Measurements from ENCODE around the gene PRR36.
"Not testable (repeated sequence)": the region's sequence is repeated elsewhere in the genome, so short reads cannot be mapped to it uniquely, and the experiment has no call there.

PRR36 gene

DNA sequence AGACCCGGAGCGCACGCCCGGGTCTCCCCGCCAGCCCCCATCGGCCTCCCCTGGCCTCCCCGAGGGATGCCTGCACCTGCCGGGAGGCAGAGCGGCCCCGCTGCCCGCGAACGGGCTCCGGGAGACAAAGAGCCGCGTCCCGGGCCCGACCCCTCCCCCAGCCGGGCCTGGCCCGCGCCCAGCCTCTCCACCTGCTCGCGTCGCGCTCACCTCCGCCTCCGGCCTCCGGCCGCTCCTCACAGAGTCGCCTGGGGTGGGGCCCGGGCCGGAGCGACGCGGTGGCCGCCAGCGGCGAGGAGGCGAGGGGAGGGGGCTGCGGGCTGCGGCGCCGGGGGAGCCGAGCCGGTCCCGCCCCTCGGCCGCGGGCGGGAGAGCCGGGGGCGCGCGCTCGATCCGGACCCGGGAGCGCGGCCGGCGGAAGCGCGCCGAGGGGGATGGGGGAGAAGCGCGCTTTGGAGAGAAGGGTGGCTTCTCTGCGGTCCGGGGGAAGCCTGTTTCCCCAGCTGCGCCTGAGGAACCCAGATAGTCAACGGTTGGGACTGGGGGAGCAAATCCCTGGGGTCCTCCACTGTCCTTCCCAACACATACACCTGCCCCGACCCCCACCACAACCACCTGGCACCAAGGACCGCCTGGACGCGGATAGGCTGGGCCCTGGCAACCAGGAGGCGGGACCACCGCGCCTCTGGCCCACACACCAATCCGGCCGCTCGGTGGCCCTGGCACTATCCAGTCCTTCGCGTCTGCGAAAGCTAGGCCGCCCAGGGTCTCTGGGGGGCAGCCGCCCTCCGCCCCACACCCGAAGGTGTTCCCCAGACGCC, at the start of gene PRR36:
Gene PRR36 (minus strand): TSS at position 315 of the 821 bp plus-strand sequence. CDS start 701 bp downstream, outside the sequence.
- DNase-seq, result peak; percentile 54

- no peak for DNase-seq
Measured at GRCh38 chr19:7923295-7924191, 49.4 kb upstream of the PRR36 start.

DNA sequence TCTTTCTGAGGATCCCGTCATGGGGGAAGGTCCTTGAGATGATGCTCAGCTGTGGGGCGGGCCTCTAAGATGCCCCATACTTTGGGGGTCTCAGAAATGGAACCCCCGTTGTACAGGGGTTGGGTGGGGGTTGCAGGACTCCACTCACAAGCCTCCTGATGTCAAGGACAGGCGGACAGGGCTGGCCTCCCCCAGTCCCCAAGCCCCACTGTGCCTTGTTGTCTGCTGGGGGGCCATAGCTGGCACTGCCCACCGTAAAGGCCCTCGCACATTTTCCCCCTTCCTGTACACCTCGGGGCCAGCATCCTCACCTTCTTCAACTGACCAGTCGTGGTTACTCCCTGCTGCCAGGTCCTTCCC, 48.6 kb upstream of the PRR36 start:
- no peak for DNase-seq

DNA sequence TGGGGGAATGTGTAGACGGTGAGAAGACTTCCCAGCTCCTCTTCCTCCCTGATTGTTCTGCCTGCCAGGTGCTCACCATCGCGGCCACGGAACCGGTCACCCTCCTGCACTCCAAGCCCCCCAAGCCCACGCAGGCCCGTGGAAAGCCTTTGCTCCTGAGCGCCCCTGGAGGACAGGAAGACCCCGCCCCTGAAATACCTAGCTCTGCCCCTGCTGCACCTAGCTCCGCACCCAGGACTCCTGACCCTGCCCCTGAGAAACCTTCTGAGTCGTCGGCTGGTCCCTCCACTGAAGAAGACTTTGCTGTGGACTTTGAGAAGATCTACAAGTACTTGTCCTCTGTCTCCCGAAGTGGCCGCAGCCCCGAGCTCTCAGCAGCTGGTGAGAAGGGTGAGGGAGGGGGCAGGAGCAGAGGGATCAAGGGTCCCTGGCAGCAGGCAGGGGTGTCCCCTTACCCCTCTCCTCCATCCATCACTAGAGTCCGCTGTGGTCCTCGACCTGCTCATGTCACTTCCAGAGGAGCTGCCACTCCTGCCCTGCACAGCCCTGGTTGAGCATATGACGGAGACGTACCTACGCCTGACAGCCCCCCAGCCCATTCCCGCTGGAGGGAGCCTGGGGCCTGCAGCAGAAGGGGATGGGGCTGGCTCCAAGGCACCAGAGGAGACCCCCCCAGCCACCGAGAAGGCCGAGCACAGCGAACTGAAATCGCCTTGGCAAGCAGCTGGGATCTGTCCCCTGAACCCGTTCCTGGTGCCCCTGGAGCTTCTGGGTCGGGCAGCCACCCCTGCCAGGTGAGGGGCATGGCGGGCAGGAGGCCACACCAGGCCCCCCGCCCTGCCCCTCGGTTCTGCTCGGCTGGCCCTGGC, 48.0 kb upstream of the PRR36 start:
- no peak for DNase-seq

DNA sequence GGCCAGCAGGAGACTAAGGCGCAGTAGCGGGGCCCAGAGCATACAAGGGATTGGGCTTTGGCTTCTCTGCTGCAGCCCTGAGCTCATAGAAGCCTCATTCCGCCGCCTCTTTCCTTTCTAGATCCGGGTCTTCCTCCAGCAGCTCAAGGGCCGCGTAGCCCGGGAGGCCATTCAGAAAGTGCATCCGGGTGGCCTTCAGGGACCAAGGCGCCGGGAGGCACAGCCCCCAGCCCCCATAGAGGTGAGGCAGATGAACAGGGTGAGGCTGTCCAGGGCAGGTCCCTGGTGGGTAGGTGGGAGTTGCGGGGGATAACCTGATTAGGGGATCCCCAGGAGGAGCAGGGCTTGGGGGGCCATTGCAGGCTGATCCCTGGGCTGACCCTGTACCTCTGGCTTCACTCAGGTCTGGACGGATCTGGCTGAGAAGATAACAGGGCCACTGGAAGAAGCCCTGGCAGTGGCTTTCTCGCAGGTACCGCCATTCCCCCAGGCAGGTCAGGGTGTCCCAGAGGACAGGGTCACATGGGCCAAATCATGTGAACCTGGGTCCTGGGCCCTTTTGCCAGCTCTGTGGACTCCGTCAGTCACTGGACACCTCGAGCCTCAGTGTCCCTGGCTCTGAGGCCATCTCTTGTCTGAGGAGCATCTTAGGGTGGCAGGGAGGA, 47.2 kb upstream of the PRR36 start:
- no peak for DNase-seq

GRCh38 chr19:7920519-7921301, 46.5 kb upstream of the PRR36 start:
- DNase-seq, result peak; percentile 72

GRCh38 chr19:7919610-7920518, 45.7 kb upstream of the PRR36 start, which contains the start of gene SNAPC2:
SNAPC2 (plus strand) TSS chr19:7920338; CDS start chr19:7920367, 29 bp downstream.
- peak; percentile 61 for DNase-seq

DNA sequence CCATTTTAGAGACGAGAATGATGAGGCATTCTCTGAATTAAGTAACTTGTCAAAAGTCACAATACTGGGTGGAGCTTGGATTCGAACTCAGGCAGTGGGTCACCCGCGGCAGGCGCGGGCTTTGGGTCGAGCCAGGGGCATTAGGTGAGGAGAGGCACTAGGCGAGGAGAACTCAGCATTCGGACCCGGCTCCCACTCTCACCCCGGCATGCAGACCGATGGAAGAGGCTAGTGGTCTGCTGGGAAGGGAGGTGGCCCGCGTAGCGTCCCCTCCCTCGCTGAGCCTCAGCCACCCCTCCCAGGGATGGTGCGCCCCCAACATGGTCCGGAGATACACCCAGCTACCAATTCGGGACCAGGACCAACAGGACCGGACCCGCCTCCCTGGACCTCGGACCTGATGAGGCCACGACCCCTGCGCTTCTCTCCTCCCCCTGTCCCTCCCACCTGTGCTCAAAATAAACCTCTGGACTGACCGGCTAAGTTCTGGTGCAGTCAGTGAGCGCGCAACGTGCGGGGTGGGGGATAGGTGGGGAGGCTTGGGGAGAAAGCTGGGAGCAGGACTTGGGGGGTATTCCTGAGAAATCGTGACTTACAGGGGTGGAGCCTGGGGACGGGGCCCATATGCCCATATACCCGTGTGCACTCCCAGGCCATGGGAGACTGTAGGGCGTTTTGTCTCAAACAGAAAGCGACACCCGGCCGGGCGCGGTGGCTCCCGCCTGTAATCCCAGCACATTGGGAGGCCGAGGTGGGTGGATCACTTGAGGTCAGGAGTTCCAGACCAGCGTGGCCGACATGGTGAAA, 44.6 kb upstream of the PRR36 start:
- no peak for DNase-seq

DNA sequence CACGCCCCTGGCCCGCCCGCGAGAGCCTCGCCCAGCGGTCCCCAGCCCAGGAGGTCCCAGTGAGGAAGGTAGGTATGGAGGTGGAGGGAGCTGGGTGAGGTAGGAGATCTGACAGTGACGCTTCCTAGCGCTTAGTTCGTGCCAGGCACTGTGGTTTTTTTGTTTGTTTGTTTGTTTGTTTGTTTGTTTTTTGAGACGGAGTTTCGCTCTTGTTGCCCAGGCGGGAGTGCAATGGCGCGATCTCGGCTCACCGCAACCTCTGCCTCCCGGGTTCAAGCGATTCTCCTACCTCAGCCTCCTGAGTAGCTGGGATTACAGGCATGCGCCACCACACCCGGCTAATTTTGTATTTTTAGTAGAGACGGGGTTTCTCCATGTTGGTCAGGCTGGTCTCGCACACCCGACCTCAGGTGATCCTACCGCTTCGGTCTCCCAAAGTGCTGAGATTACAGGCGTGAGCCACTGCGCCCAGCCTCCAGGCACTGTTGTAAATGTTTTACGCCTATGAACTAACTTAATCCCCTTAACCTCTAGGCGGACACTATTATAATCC, 43.9 kb upstream of the PRR36 start:
- not testable (repeated sequence) for DNase-seq

DNA sequence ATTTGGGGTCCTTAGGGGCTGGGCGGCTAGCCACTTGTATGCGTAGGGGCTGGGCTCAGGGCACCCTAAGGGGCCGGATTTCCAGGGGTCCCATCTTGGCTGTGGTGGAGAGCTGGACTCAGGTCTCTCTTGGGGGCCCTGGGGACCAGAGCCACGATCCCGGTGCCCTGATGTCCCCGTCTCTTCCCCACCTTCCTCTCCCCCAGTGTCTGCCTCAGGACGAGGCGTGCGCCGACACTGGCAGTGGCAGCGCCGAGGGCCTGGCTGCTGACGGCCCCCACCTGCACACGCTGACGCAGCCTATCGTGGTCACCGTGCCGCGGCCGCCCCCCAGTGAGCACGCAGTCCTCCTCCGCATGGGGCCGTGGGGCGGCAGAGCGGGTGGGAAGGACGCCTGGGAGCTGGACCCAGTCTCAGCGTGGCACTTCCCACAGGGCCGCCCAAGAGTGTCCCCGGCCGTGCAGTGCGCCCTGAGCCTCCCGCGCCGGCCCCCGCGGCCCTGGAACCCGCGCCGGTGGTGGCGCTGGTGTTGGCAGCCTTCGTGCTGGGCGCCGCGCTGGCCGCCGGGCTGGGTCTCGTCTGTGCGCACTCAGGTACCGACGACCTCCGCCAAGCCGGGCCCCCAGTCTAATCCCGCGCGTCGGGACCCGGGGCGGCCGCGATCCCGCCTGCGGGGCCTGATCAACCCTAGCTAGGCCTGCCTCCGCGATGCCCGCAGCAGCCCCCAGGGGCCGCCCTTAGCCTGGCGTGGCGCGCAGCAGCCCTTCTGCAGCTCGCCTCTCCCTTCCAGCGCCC, 43.3 kb upstream of the PRR36 start:
- DNase-seq, result peak; percentile 20

- DNase-seq, result no peak
Measured at GRCh38 chr19:7916955-7917266, 42.7 kb upstream of the PRR36 start.

GRCh38 chr19:7916103-7916954, 42.1 kb upstream of the PRR36 start:
- DNase-seq, result no peak

- DNase-seq, result no peak
Measured at GRCh38 chr19:7915250-7916102, 41.3 kb upstream of the PRR36 start.

GRCh38 chr19:7914598-7915045, 40.4 kb upstream of the PRR36 start, which contains the start of gene TGFBR3L:
TGFBR3L (plus strand) TSS chr19:7914830.
- no peak for DNase-seq

GRCh38 chr19:7914099-7914498, 39.9 kb upstream of the PRR36 start:
- no peak for DNase-seq

DNA sequence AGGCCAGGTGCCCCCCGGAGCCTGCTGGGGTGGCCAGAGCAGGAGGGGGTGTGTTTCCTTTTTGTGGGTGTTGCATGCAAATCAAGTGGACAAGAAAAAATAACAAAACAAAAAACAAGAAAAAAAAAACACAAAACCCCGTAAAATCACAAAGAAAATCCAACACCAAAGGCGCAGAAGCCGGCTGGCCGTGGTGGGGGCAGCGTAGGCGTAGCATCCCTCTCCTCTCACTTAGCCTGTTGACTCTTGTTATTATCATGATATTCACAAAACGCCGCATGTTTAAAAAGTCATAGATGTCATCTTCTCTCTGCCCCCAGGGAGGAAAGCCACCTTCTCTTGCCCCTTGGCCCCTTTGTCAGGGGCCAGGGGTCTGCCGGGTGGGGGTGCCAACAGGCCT, 39.5 kb upstream of the PRR36 start:
- DNase-seq, result no peak

Measured in NCI-H526 treated with DMSO at 0.1 percent for 48 hours (cell line).